ENCODE measurements around the gene CD63. TPM values are rescaled to one million over a fixed set of nuclear protein-coding genes. Genes with fewer than 3 reads are reported as not detected.

The CD63 gene
- total and polyA plus RNA-seq, 2 of the 4 experiments (the other 2 are of a cell fraction): 995 to 1,398 TPM

DNA sequence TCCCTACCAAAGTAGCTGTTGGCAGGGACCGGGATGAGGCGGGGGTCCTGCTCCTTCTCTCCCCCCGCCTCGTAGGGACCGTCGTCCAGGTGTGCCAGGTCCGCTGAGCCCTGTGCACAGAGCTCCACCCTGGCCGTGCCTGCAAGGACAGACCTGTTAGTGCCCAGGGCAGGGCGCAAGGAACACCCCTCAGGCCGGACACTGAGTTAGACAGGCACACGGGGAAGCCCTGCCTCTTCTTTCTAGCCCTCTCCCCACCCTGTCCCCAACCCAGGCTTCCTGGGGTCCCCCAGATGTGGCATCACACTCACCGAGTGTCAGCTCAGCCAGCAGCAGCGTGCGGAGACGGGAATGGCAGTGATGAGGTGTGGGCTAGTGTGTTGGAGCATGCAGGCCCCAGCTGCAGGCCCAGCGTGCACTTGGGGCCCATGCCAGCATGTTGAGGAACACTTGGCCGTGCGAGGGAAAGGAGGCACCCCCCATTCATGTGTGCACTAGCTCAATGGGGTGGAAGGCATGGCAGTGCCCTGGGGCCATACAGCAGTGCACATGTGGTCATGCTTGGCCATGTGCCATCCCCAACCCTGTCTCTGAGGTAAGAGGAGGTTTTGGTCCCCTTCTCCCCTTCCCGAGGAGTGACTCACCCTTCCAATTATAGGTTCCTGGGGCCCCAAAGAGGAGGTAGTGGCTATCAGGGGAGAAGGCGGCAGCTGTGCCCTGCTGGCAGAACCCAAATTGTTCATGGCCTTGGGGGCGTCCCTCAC, 28.4 kb downstream of the CD63 start:
- Histone ChIP-seq H3K4ac (ENCODE audit: low read depth, low read length) (no peak overlapping the region), H3K14ac (replicated peaks; ENCODE audit: low read depth, low read length) (no peak overlapping the region), H3K23ac (ENCODE audit: low read depth, low read length) (no peak overlapping the region), H3K27me3 (ENCODE audit: control insufficient read depth, insufficient read depth, low read length) (peaks cover 22% of the 10 kb centered on the region), H3K79me1 (ENCODE audit: low read depth in 1 of 2, low read length in 2 of 2) (no peaks in the 10 kb centered on the region), H4K8ac (ENCODE audit: low read depth in 2 of 2, low read length in 2 of 2) (no peak overlapping the region), H2BK5ac (ENCODE audit: low read depth, low read length, poor library complexity, severe bottlenecking) (no peak overlapping the region), H3K4me3 (ENCODE audit: insufficient read depth, low read depth, low read length) (no peak overlapping the region), H4K5ac (ENCODE audit: low read depth, low read length) (no peak overlapping the region), H3K9me1 (ENCODE audit: insufficient read depth, low read length) (no peaks in the 10 kb centered on the region), H3K9me3 (ENCODE audit: control insufficient read depth, insufficient read depth, low read length) (no peaks in the 10 kb centered on the region), H3K4me2 (ENCODE audit: low read depth, low read length) (no peak overlapping the region), H3K27ac (ENCODE audit: insufficient read depth, low read length) (no peak overlapping the region), H2AK5ac (ENCODE audit: low read depth, low read length) (no peak overlapping the region), H2BK15ac (ENCODE audit: low read depth, low read length) (no peak overlapping the region), H3K18ac (ENCODE audit: low read depth, low read length) (no peak overlapping the region), H2AFZ (replicated peaks; ENCODE audit: low read length, poor library complexity) (no peak overlapping the region), H3K36me3 (ENCODE audit: control insufficient read depth, insufficient read depth, low read length) (no peaks in the 10 kb centered on the region), H3K4me1 (ENCODE audit: control insufficient read depth, insufficient read depth, low read length) (peaks cover 2% of the 10 kb centered on the region; the same call in 1 of the 2 replicates), H3K56ac (ENCODE audit: extremely low read depth, insufficient read depth, low read length) (no peak overlapping the region), H4K20me1 (ENCODE audit: insufficient read depth, low read length) (no peaks in the 10 kb centered on the region), H3K9ac (ENCODE audit: low read depth, low read length) (no peak overlapping the region), H2AK9ac (replicated peaks; ENCODE audit: low read depth, low read length, poor library complexity) (no peak overlapping the region), H2BK120ac (ENCODE audit: low read depth, low read length) (no peak overlapping the region), H2BK20ac (ENCODE audit: low read depth, low read length) (no peak overlapping the region), H4K91ac (ENCODE audit: insufficient read depth, low read depth, low read length) (no peak overlapping the region)
- BruUV-seq (replicated peaks): no TSS peak
- peak; percentile 39 for DNase-seq
- intact Hi-C loops (cut with micrococcal nuclease): no loop called here
- WGBS, 2 experiments (ENCODE audit: extremely low coverage in 2 of 2, insufficient read length in 1 of 2): 32% methylated on average over 3 of the region's 21 CpGs; no CpG with 5 or more reads in 1 of the 2 experiments
- dilution Hi-C loops (cut with HindIII; ENCODE audit: low sequenced_read_pairs, unreplicated experiment): no loop called here
- in situ Hi-C loops (cut with MboI; ENCODE audit: low sequenced_read_pairs): no loop called here
- ChIA-PET CTCF (no interaction called here), POLR2A (ENCODE audit: unreplicated experiment) (interaction anchor here (0.6 kb wide), 1 partner anchor 1436 kb away, joined by 4 read pairs; no protein-coding TSS in a partner anchor)
- ATAC-seq (ENCODE audit: low read depth): no peak
- no peak for TF ChIP-seq NFE2L2 (IDR thresholded peaks at IDR 0.05; ENCODE audit: low read depth, low read length)
- no peak for TF ChIP-seq CHD1 (IDR thresholded peaks at IDR 0.05; ENCODE audit: low read depth, low read length)
- no peak for TF ChIP-seq MXI1 (IDR thresholded peaks at IDR 0.05; ENCODE audit: borderline replicate concordance, low read depth, low read length)
- no peak for TF ChIP-seq BHLHE40 (IDR thresholded peaks at IDR 0.05; ENCODE audit: low read depth, low read length)
- TF ChIP-seq RFX5 (IDR thresholded peaks at IDR 0.05; ENCODE audit: low read depth, low read length): no peak
